Epithelial cell of esophagus (primary cell): ENCODE results near the gene BBX.
A peak's percentile ranks its signal among the peaks of the same experiment; 100 is the strongest.

Experiments used
- DNase-seq: peaks from one replicate; pipeline ENCODE4 v3.0.0; 2010; ENCODE audit warnings: low read depth
- H3K4me3 ChIP-seq: 2 replicates; pipeline ENCODE4 v1.5.1; 2011; ENCODE audit warnings: mild to moderate bottlenecking, low read length, control low read depth
- CTCF ChIP-seq: IDR thresholded peaks from 2 replicates; pipeline ENCODE4 v1.5.1; 2011; ENCODE audit warnings: low read depth, mild to moderate bottlenecking, low read length, control low read depth, inconsistent platforms; ENCODE audit not compliant: insufficient read depth; ENCODE audit errors: missing control alignments

BBX gene

GRCh38 chr3:107668963-107669362 lies 146.2 kb downstream of the BBX start:
- H3K4me3 ChIP-seq = no peak overlapping the region
- no peak for DNase-seq
- no peak for TF ChIP-seq CTCF

GRCh38 chr3:107669669-107670068 lies 146.9 kb downstream of the BBX start:
- DNase-seq = no peak
- no peak for TF ChIP-seq CTCF
- H3K4me3 ChIP-seq = no peak overlapping the region

GRCh38 chr3:107670986-107671385 lies 148.2 kb downstream of the BBX start:
- DNase-seq = no peak
- H3K4me3 ChIP-seq = no peak overlapping the region
- TF ChIP-seq CTCF = no peak

- H3K4me3 ChIP-seq = no peak overlapping the region
- DNase-seq = peak; percentile 76
- TF ChIP-seq CTCF = peak; percentile 21
These were observed 151.6 kb downstream of the BBX start for GRCh38 chr3:107674371-107674770.

- H3K4me3 ChIP-seq = no peak overlapping the region
- no peak for DNase-seq
- no peak for TF ChIP-seq CTCF
These were observed 152.6 kb downstream of the BBX start for GRCh38 chr3:107675233-107675900.

GRCh38 chr3:107676469-107677309 lies 153.9 kb downstream of the BBX start:
- H3K4me3 ChIP-seq = no peak overlapping the region
- TF ChIP-seq CTCF = peak; percentile 26
- DNase-seq = peak; percentile 27
